Measurements from ENCODE around the gene RNF123.
"Not testable (repeated sequence)": the region's sequence is repeated elsewhere in the genome, so short reads cannot be mapped to it uniquely, and the experiment has no call there.

The RNF123 gene

DNA sequence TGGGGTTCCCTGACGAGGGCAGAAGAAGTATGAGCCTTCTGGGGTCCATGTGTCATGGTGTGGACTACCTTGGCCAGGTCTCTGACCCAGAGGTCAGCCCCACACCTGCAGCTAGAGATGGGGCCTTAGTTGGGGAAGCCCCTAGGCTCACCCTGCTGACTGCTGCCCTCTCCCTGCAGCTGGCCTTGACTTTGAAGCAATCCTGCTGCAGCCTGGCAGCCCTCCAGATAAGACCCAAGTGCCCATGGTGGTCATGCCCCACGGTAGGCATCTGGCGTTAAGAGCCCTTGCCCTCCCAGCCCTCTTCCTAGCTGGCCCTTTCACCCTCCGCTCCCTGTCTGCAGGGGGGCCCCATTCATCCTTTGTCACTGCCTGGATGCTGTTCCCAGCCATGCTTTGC, 7.8 kb upstream of the RNF123 start:
- DNase-seq (ENCODE audit: low spot score), result no peak

DNA sequence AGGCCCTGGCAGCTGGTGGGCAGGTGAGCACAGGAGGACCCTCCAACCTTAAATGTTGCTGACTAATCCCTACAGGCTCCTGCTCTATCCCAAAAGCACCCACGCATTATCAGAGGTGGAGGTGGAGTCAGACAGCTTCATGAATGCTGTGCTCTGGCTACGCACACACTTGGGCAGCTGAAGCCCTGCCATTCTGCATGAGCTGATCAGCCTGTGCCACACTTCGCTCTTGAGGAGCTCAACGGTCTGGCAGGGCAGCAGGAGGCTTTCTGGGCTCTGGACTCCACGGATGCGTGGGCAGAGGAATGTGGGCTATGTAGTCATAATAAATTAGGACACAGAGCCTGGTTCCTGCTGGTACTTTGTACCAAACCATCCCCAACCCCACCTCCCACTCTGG, 6.2 kb upstream of the RNF123 start:
- no peak for DNase-seq (ENCODE audit: low spot score)

DNA sequence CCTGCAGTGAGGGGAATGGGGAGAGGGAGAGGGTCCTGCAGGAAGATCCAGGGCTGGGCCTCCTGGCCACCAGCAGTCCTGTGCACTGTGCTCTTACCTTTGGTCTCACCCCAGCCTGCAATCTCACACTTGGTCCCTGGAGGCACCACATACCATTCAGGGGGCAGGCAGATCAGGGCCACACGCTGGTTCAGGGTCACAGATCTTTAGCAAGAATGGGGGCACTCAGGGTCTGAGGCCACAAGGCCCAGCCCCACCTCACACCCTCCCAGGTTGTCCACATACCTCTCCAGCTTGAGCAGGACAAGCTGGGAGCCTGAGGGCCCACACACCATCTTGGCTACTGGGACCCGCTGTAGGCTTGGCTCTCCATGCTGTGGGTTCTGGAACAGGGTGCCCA, 4.9 kb upstream of the RNF123 start:
- not testable (repeated sequence) for DNase-seq (ENCODE audit: low spot score)

DNA sequence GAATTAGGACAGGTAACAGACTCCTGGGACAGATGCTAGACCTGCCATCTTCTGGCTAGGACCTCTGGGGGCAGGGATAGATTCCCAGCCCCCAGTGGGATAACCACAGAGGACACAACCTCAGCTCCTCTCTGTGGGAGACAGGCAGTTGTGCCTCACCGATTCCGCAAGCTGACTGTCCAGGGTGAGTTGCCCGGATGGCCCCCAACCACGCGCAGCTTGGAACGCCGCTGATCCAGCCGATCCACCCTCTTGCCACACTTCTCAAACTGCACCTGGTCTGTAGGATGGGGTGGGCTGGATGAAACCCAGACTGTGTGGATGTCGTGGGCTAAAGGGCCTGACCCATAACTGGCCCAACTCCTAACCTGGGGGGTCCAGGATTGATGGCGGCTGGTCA, 4.3 kb upstream of the RNF123 start:
- DNase-seq (ENCODE audit: low spot score), result not testable (repeated sequence)

DNA sequence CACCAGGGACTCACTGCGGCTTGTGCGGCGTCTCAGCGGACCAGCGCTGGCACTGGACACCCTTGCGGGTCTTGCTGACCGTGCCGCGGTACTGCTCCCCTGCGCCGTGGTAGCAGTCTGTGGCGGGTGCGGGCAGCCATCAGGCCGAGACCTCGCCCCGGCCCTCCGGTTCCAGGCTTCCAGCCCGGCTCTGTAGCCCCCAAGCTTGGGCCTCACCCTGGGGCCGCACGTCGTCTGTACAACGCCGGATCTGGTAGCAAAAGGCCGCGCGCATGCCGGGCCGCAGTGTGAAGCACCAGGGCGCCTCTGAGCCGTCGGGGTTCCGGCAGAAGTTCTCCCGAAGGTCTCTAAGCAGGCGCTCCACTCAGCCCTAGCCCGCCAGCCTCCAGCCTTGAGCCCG, 3.5 kb upstream of the RNF123 start:
- not testable (repeated sequence) for DNase-seq (ENCODE audit: low spot score)

DNA sequence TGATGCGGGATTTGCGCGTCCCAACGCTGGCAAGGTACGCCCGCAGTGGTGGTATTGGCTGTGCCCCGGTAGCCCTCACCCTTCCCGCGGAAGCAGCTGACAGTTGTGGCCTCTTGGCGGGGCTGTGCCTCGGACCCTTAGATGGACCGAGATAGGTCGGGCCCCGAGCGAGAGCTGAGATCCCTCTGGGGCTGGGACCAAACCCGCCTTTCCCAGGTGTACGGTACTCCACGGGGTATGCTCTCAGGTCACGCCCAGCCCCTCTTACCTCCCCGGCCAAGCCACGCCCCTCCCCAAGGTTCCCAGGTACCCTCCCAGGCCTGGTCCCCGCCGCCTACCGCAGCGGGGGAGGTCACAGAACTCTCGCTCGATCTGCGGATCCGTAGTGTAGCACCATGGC, 3.0 kb upstream of the RNF123 start:
- not testable (repeated sequence) for DNase-seq (ENCODE audit: low spot score)

DNA sequence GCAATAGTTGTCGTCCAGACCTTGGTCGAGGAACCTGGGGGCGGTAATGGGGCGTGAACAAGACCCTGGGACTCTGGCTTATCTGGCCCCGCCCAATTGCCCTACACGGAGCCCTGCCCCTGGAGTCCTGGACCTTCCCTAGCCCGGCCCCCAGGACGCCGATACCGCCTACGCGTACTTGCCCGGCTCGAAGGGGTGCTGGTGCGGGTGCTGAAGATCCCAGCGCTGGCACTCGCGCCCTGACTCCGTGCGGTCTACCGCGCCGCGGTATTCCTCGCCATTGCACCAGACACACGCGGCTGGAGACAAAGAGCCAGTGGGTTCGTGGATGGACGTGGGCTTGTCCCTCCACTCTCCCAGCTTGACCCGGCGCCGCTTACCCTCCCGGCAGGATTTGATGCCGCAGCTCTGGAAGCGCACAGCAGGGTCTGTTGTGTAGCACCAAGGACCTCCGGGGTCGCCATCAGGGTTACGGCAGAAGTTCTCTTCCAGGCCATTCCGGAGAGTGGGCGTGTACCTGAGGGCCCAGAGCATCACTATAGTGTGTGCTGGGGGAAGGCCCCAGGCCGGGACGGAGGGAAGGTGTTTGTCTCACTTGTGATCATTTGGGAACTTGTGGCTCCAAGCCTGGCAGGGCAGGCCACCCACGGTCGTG, 2.5 kb upstream of the RNF123 start:
- DNase-seq (ENCODE audit: low spot score), result not testable (repeated sequence)

DNA sequence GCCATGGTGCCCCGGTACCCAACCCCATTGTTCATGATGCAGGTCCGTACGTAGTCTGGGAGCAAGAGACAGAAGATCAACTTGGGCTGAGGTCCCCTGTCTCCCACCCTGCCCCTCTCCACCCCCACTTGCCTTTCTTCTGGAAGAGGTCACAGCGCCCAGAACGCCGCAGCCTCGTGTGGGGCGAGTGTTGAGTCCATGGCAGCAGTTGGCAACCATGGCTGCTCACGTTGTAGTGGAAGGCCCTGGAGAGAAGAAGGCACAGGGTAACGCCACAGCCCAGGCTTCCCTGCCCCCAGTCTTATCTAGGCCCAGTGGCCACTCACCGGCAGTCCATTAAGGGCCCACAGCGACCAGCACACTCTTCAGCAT, 1.9 kb upstream of the RNF123 start:
- DNase-seq (ENCODE audit: low spot score), result not testable (repeated sequence)

DNA sequence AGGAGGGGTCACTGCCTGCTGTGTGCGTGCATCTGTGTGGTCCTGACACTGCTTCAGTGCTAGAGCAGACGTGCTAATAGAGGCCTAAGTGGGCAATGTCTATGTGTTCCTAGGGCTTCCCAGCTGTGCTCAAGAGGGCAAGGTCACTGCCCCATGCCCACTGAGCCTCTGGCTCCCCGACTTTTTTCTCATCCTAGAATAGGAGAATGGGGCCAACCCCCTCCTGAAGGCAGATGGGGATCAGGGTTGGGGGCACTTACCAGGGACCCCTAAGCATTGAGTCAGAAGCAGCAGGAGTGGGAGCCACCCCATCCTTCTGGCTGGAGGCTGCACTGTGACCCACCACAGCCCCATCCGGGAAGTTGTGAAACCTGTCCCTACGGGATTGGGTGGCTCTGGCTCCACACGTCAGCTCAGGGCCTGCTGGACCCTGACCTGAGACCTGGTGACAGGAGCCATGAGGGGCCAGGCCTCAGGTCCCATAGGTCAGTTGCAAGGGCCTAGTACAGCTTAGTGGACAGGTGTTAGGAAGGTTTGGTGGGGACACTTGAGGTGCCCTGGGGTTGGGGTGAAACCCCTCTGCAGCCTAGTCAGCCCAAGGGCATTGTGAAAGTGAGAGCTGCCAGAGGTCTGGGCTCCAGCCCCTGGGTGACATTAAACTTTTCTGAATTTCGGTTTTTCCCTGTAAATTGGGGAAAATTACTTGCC, 865 bp upstream of the RNF123 start:
- peak; percentile 70 for DNase-seq (ENCODE audit: low spot score)

DNA sequence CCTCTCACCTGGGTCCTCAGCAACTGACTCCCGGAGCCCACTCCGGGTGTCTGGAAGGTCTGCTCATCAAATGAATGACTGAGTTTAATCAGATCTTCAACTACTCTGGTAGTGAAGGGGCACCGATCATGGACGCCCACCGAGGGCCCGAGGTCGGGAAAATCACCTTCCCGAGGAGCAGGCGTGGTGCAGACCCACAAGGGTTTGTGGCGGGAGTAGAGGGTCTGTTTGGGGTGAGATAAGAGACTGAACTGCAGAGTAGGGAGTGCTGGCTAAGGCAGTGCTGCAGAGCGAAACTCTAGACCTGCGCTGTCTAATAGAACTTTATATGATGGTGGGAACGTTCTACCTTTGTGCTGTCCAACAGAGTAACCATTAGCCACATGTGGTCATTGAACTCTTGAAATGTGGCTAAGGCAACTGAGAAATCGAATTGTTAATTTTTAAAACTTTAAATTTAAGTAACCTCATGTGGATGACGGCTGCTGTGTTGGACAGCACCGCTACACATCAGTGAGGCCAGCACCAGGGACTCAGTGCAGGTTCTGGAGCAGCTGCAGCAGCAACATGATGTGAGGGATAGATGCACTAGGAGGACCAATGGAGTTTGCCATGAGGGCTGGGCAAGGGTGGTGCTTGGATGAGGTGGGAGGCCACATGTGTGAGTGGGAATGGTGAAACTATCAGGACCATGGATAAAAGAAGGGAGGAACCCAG, 709 bp downstream of the RNF123 start:
- DNase-seq (ENCODE audit: low spot score), result not testable (repeated sequence)

DNA sequence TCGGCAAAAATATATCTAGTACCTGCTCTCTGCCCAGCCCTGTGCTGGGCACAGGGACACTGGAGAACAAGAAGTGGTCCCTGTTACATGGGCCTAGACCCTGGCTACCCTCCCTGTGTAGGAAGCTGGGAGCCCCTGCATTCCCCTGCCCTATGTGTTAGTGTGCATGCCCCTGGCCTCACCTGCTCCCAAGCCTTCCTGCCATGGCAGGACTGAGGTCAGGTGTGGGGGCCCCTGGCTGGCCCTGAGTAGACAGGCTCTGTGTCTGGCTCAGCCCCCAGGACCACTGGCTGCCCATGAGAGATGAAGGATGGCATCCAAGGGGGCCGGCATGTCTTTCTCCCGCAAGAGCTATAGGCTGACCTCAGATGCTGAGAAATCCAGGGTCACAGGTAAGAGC, 1.5 kb downstream of the RNF123 start:
- DNase-seq (ENCODE audit: low spot score), result not testable (repeated sequence)

DNA sequence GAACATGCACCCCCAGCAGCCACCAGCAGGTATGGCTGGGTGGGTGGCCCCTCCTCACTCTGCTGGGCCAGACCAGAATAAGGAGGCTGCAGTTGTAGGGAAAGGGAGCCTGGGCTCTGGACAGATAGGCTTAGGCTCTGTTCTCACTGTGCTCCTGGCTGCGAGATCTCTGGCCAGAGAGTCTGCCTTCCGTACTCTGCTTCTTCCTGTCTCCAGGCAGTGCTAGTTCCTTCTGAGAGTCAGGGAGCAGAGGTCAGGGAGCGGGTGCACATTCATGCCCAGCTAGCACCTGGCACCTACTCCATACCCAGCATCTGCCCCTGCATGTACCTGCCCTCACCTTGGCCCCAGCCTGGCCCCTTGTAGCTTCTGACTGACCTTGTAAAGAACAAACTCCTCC, 2.1 kb downstream of the RNF123 start:
- DNase-seq (ENCODE audit: low spot score), result not testable (repeated sequence)

DNA sequence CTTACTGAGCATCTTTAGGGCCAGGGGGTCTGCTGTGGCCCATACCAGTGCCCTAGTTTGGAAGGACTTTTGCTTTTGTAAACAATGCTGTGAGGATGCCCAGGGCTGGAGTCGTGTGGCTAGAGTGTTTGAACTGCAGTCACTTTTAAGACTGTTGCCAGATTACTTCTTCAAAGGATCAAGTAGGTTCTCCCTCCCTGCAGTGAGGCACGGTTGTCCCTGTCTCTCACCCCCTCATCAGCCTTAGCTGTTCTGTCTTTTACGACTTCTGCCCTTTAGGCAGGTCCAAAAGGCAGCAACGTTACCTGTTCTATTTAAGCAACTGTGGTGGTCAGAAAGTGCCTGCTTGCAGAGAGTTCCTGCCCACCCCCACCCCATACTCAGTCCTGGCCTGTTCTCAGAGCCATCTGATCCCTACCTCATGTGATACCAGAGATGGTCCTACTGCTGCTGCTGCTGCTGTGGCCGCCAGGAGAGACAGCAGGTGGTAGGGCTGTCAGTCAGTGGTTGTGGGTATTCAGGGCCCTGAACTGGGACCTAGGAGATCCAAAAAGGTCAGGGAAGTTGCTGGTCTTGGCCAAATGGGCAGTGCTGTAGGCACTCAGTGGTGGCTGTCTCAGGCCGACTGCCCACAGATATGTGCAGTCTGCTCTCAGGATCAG, 5.2 kb downstream of the RNF123 start:
- DNase-seq (ENCODE audit: low spot score), result not testable (repeated sequence)

DNA sequence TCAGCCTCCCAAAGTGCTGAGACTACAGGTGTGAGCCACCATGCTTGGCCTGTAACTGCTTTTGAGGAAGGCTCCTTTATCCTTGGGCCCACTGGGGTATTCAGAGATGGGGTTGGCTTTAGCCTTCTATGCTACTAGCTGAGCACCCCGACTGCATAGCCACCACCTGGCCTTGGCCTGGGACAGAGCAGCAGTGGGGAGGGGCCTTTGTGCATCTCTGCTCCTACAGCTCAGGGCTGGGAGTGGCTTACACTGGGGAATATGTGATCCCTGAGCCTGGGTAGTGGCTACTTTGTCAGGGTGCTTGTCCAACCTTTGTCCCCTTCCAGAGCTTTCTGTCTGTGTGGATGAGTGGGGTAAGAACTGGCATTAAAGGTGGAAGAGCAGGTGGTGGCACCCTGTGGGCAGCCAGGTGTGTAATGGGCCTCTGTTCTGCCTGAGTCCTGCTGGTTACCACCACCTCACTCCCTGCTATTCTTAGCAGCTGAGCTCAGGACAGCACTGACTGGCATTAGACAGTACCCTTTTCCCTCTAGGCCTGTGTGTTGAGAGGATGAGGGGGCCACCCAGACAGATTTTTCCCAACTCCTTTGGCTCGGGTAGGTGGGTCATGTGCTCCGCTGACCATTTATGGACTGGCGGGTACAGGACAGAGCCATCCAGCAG, 6.1 kb downstream of the RNF123 start:
- DNase-seq (ENCODE audit: low spot score), result not testable (repeated sequence)

DNA sequence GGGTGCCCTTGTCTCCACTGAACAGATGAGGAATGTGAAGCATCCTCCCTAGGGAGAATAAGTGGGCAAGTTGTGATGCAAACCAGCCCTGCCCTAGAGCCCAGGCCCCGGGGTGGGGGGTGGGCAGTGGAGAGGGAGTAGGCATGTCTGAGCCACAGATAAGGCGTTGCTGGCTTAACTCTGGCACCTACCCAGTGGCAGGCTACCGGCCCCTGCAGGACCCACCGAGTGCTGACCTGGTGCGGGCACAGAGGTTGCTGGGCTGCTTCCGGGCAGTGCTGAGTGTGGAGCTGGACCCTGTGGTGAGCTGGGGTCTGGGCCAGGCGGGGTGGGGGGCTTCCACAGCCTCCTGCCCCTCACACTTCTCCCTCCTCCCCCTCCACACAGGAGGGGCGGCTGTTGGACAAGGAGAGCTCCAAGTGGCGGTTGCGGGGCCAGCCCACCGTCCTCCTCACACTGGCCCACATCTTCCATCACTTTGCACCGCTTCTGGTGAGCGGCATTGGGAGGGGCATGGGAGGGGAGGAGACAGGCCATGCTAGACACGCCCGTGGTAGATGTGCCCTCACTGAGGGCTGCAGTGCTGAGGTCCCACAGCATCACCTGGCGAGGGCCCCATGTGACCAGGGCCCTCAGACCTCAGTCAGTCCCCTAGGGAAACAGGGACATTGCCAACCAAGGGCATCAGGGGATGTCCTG, 10.1 kb downstream of the RNF123 start:
- no peak for DNase-seq (ENCODE audit: low spot score)

DNA sequence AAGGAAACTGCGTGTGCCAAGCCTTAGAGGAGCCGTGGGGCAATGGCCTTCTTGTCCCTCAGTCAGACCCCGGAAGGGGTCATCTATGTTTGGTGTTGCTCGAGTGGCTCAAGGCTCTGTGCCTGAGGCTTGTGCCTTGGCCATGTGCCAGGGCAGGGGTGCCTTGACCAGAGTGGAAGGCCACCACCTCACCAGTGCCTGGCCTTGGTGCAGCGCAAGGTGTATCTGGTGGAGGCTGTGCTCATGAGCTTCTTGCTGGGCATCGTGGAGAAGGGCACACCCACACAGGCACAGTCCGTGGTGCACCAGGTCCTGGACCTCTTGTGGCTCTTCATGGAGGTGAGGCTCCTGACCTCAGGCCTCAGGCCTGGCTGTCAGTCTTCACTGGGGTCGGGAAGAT, 10.7 kb downstream of the RNF123 start:
- DNase-seq (ENCODE audit: low spot score), result no peak

DNA sequence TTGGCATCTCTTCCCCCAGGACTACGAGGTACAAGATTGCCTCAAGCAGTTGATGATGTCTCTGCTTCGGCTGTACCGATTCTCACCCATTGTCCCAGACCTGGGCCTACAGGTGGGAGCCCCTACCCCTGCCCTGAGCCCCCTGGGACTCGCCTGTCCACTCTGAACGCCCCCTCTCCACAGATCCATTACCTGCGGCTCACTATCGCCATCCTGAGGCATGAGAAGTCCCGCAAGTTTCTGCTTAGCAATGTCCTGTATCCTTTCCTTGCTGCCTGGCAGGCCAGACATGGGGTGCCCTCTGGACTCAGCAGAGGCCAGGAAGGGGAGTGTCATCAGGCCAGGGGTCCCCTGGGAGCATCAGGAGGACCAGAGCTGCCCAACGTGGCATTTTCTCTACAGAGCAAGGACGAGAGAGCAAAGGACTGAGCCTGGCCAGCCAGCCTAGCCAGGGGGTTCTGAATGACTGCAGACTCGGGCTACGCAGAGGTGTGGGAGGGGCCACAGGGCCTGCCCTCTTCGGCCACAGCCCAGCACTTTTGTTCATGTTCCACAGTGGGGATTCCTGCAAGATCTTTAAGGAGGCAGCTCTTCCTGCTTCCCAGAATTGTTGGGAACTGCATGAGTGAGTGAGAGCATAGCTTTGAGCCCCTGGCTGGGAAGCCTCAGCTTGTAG, 11.2 kb downstream of the RNF123 start:
- DNase-seq (ENCODE audit: low spot score), result no peak

DNA sequence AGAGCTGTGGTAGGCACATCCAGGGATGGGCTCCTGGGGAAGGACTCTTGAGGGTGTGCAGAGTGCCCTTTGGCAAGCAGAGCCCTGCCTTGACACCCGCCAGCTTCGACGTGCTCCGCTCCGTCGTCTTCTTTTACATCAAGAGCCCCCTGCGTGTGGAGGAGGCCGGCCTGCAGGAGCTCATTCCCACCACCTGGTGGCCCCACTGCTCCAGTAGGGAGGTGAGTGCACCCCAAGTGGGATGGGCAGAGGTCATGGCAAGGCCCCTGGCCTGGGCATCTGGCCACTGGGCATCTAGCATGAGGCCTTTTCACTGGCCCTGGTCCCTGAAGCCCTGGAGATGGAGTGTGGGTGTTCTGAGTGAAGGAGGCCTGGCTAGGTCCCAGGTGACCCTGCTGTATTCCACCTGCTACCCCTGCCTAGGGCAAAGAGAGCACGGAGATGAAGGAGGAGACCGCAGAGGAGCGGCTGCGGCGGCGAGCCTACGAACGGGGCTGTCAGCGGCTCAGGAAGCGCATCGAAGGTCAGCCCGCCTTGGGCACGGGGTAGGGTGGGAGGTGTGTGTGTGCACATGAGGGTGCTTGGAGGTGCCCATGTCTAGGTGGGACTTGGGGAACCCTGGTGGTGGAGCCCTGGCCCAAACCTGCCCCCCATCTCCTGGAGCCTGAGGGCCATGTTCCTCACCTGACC, 12.2 kb downstream of the RNF123 start:
- peak; percentile 49 for DNase-seq (ENCODE audit: low spot score)

DNA sequence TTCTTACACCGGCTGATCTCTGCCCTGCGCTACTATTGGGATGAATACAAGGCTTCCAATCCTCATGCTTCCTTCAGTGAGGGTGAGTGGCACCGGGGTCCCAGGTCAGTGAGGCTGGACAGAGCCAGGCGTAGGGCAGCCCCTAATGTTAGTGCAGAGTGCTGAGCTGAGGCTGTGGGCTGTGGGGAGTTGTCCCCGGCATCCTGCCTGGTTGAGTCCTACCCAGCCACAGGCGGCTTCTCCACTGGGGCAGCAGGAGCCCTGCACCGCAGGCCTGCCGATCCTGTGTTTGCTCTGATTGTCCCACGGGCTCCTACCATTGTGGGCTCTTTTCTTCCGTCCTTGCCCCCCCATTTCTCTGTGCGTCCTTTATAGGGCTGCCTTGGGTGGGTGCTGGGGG, 13.3 kb downstream of the RNF123 start:
- no peak for DNase-seq (ENCODE audit: low spot score)

DNA sequence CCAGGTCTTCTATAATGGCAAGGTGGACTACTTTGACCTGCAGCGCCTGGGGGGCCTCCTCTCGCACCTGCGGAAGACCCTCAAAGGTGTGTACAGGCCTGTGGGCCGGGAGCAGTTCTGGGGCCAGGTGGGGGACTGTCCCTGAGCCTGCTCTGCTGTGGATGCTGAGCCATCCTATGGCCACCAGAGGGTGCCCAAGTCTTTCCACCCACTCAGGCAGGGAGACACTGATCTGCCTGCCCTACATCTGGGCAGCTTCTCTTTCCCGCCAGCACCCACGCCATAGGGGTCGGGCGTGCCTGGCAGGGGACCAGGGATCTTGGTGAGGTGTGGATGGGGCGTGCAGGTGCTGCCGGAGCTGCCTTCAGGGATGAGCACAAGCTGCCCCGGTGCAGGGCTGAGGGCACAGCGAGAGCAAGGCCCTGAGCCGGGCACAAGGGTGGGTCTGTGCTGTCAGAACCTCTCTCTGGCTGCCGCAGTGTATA, 14.1 kb downstream of the RNF123 start:
- DNase-seq (ENCODE audit: low spot score), result peak; percentile 90
